HepG2 (cell line): Measurements from ENCODE around the gene KCNJ1. TPM values are rescaled to one million over a fixed set of nuclear protein-coding genes. Genes with fewer than 3 reads are reported as not detected.

Experiments used
- ATAC-seq: fragments of 200-7000 bp; cut with Tn5 transposase; 3 replicates; pipeline ENCODE4 v1.9.1; 2020; ENCODE audit warnings: mild to moderate bottlenecking, moderate library complexity
- BruUV-seq: library from RNA; stranded (reverse); fragments of 400-500 nt; replicated peaks from 2 replicates; lab custom pipeline; 2021; lab: Mats Ljungman, UMichigan
- CTCF ChIA-PET: fragments of 300-600 bp; formaldehyde crosslinking; extraction: SDS; loops from one replicate; lab custom pipeline; 2021; ENCODE audit warnings: low total read pairs, inconsistent platforms, low intra/inter-chr PET ratio; lab: Yijun Ruan, JAX
- POLR2A ChIA-PET: fragments of 350-600 bp; sonication (Branson Sonifier 250); formaldehyde crosslinking; loops from one replicate; lab custom pipeline; 2020; ENCODE audit warnings: antibody characterized with exemption, inconsistent platforms; lab: Yijun Ruan, JAX
- DNase-seq: peaks from one replicate; pipeline ENCODE4 v3.0.0-alpha.2; 2015; ENCODE audit warnings: low spot score
- FAIRE-seq: peaks from 3 replicates; lab custom pipeline; 2011; peaks lifted over from hg19 to GRCh38; lab: Jason Lieb, UNC
- H2AFZ ChIP-seq: one replicate; pipeline ENCODE4 v1.6.1; 2011; ENCODE audit warnings: low read length, inconsistent platforms
- H3K27ac ChIP-seq: fragments of 300-600 bp; 3 replicates; pipeline ENCODE4 v1.8.0; 2011; ENCODE audit warnings: mixed run types, mild to moderate bottlenecking, mixed read lengths, low read length, inconsistent platforms; ENCODE audit not compliant: insufficient read depth; ENCODE audit errors: extremely low read length
- H3K27me3 ChIP-seq, 2 experiments: fragments of 200-600 bp in 1 of 2; 2 replicates in 1 of 2; 3 replicates in 1 of 2; pipeline versions ENCODE4 v1.6.0 to v1.8.0; 2011; ENCODE audit warnings: low read length in 2 of 2, mild to moderate bottlenecking in 2 of 2, moderate library complexity in 2 of 2, inconsistent platforms in 1 of 2; ENCODE audit not compliant: insufficient read depth in 2 of 2, control insufficient read depth in 1 of 2
- H3K36me3 ChIP-seq, 2 experiments: fragments of 200-600 bp in 1 of 2; replicated peaks in 1 of 2; 2 replicates in 1 of 2; 3 replicates in 1 of 2; pipeline versions ENCODE4 v1.5.1 to v1.8.0; 2011; ENCODE audit warnings: low read length in 2 of 2, inconsistent platforms in 1 of 2; ENCODE audit not compliant: insufficient read depth in 2 of 2, control insufficient read depth in 1 of 2
- H3K4me1 ChIP-seq: 2 replicates; pipeline ENCODE4 v1.5.1; 2012; ENCODE audit warnings: low read length, inconsistent platforms; ENCODE audit not compliant: insufficient read depth
- H3K4me2 ChIP-seq: 2 replicates; pipeline ENCODE4 v1.6.0; 2011; ENCODE audit warnings: low read depth, low read length, inconsistent platforms
- H3K4me3 ChIP-seq, 3 experiments: fragments of 200-600 bp in 1 of 3; sonication (generic), shearing (Covaris generic) in 1 of 3; replicated peaks in 1 of 3; 2 replicates each; pipeline ENCODE4 v1.5.1; 2011 to 2016; ENCODE audit warnings: low read length in 3 of 3, inconsistent platforms in 2 of 3, low read depth in 2 of 3, mild to moderate bottlenecking in 2 of 3, control low read depth in 1 of 3, mixed read lengths in 1 of 3; ENCODE audit not compliant: insufficient read depth in 1 of 3
- H3K79me2 ChIP-seq: one replicate; pipeline ENCODE4 v1.6.1; 2011; ENCODE audit warnings: low read length, inconsistent platforms; ENCODE audit not compliant: insufficient read depth
- H3K9ac ChIP-seq: 2 replicates; pipeline ENCODE4 v1.6.0; 2011; ENCODE audit warnings: mild to moderate bottlenecking, low read depth, low read length, inconsistent platforms; ENCODE audit not compliant: insufficient read depth
- H3K9me3 ChIP-seq: 2 replicates; pipeline ENCODE4 v1.5.1; 2012; ENCODE audit warnings: mild to moderate bottlenecking, low read length
- H4K20me1 ChIP-seq: 2 replicates; pipeline ENCODE4 v1.6.0; 2011; ENCODE audit warnings: inconsistent platforms, mild to moderate bottlenecking, low read length, moderate library complexity; ENCODE audit not compliant: insufficient read depth
- ETV6 ChIP-seq: sonication (generic); formaldehyde crosslinking; conservative IDR thresholded peaks from 2 replicates; pipeline ENCODE4 v1.4.0; 2020; ENCODE audit warnings: missing genetic modification reagents
- MED8 ChIP-seq: sonication (generic); formaldehyde crosslinking; IDR thresholded peaks from 2 replicates; pipeline ENCODE4 v1.8.1; 2023; ENCODE audit warnings: mild to moderate bottlenecking, missing genetic modification reagents; ENCODE audit not compliant: insufficient replicate concordance
- PRPF4 ChIP-seq: fragments of 200-400 bp; formaldehyde crosslinking; IDR thresholded peaks from 2 replicates; pipeline ENCODE4 v1.6.1; 2016; ENCODE audit warnings: low read length, low read depth; ENCODE audit not compliant: poor library complexity, severe bottlenecking
- SP2 ChIP-seq: sonication (generic); formaldehyde crosslinking; IDR thresholded peaks from 2 replicates; pipeline ENCODE4 v1.5.1; 2020; ENCODE audit warnings: mild to moderate bottlenecking, missing genetic modification reagents
- SRY ChIP-seq: sonication (generic); formaldehyde crosslinking; IDR thresholded peaks from 2 replicates; pipeline ENCODE4 v1.8.0; 2022; ENCODE audit warnings: mild to moderate bottlenecking, missing genetic modification reagents
- U2AF2 ChIP-seq: fragments of 200-400 bp; formaldehyde crosslinking; IDR thresholded peaks from 2 replicates; pipeline ENCODE4 v1.6.1; 2017; ENCODE audit warnings: low read depth, mild to moderate bottlenecking, low read length
- YEATS2 ChIP-seq: sonication (generic); formaldehyde crosslinking; IDR thresholded peaks from 2 replicates; pipeline ENCODE4 v1.4.0; 2020; ENCODE audit warnings: missing genetic modification reagents, borderline replicate concordance
- ZFP62 ChIP-seq: sonication (generic); formaldehyde crosslinking; IDR thresholded peaks from 2 replicates; pipeline ENCODE4 v1.4.0; 2020; ENCODE audit warnings: missing genetic modification reagents
- ZMAT3 ChIP-seq: sonication (generic); formaldehyde crosslinking; conservative IDR thresholded peaks from 2 replicates; pipeline ENCODE4 v1.7.0; 2021; ENCODE audit warnings: missing genetic modification reagents
- ZNF121 ChIP-seq: sonication (generic); formaldehyde crosslinking; IDR thresholded peaks from 2 replicates; pipeline ENCODE4 v1.5.0; 2020; ENCODE audit warnings: mild to moderate bottlenecking, missing genetic modification reagents
- ZNF234 ChIP-seq: sonication (generic); formaldehyde crosslinking; conservative IDR thresholded peaks from 2 replicates; pipeline ENCODE4 v1.5.1; 2020; ENCODE audit warnings: mild to moderate bottlenecking, missing genetic modification reagents
- ZNF256 ChIP-seq: sonication (generic); formaldehyde crosslinking; conservative IDR thresholded peaks from 2 replicates; pipeline ENCODE4 v1.4.0; 2020; ENCODE audit warnings: missing genetic modification reagents
- ZNF292 ChIP-seq: sonication (generic); formaldehyde crosslinking; IDR thresholded peaks from 2 replicates; pipeline ENCODE4 v1.8.1; 2022; ENCODE audit warnings: mild to moderate bottlenecking, low read depth, missing genetic modification reagents, borderline replicate concordance
- ZNF615 ChIP-seq: sonication (generic); formaldehyde crosslinking; IDR thresholded peaks from 2 replicates; pipeline ENCODE4 v1.5.0; 2020; ENCODE audit warnings: mild to moderate bottlenecking, missing genetic modification reagents, borderline replicate concordance
- WGBS: methylation state at CpG from one replicate; pipeline ENCODE4 v1.1.6; 2017; ENCODE audit warnings: low lambda C conversion rate; 5-methylcytosine and 5-hydroxymethylcytosine counted together
- in situ Hi-C: cut with HindIII; loops from 2 replicates; pipeline ENCODE4 v1.10.0; 2017; ENCODE audit warnings: low pct_unique_long_range_greater_than_20kb; ENCODE audit not compliant: extremely low pct_ligation_motif_present
- intact Hi-C: fragments of 100-400 bp; cut with micrococcal nuclease; formaldehyde crosslinking; loops from one replicate; pipeline ENCODE4 v1.10.0; 2022; ENCODE audit not compliant: unreplicated experiment
- polyA plus RNA-seq, 8 experiments: library from polyadenylated mRNA; depleted of rRNA in 3 of 8; stranded (reverse) in 7 of 8; unstranded in 1 of 8; fragments of >200 nt; fragmentation: Illumina TruSeq in 4 of 8; extraction: Trizol in 4 of 8; gene quantifications; 2 replicates each; pipeline versions ENCODE4 v1.2.1 to v1.2.3, GENCODE V29; 2011 to 2016; ENCODE audit warnings: low read depth in 4 of 8, missing spikeins in 1 of 8, mixed read lengths in 1 of 8; ENCODE audit not compliant: insufficient read depth in 1 of 8
- total RNA-seq, 5 experiments: library from RNA; depleted of rRNA; stranded (reverse); fragments of >200 nt; fragmentation: Illumina TruSeq; extraction: Trizol; gene quantifications; 2 replicates each; pipeline ENCODE4 v1.2.3, GENCODE V29; 2016; ENCODE audit warnings: low read depth in 1 of 5
- TF ChIP-seq, protein P1 (sequence below): conservative IDR thresholded peaks from 2 replicates; pipeline ENCODE4 v1.6.1; 2018; ENCODE audit warnings: missing genetic modification reagents

The KCNJ1 gene
- total and polyA plus RNA-seq, 2 of the 13 experiments (the other 11 are each of a cell fraction or from before 2014, with no cell fraction given), result not detected

DNA sequence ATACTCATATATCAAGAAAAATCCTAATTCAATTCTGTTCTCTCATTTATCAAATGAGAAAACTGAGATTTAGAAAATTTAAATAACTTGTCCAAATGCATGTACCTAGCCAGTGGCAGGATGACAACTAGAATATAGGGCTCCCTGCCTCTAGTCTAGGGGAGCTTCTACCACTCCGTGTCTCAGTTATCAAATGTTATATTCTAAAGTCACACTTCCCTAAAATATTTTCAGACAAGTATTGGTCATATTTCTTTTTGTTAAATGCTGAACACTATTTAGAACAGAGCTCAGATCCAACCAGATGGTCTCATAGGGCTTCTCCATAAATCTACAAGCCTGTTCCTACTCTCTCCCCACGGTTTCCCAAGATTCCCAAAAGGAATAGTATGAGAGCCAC lies 26.3 kb downstream of the KCNJ1 start:
- H3K4me3 ChIP-seq, result no peak overlapping the region
- H3K9me3 ChIP-seq, result no peaks in the 10 kb centered on the region
- H3K4me2 ChIP-seq, result no peak overlapping the region
- H2AFZ ChIP-seq, result no peak overlapping the region
- H3K27me3 ChIP-seq, result no peaks in the 10 kb centered on the region; a peak in 1 of 5 replicates
- POLR2A ChIA-PET, result no interaction called here
- no peak overlapping the region for H3K9ac ChIP-seq
- H3K4me1 ChIP-seq, result peaks cover 4% of the 10 kb centered on the region; the same call in 1 of the 2 replicates
- DNase-seq (no peak), ATAC-seq (no peak), FAIRE-seq (no peak)
- H3K79me2 ChIP-seq, result no peaks in the 10 kb centered on the region
- TF ChIP-seq, protein P1, sequence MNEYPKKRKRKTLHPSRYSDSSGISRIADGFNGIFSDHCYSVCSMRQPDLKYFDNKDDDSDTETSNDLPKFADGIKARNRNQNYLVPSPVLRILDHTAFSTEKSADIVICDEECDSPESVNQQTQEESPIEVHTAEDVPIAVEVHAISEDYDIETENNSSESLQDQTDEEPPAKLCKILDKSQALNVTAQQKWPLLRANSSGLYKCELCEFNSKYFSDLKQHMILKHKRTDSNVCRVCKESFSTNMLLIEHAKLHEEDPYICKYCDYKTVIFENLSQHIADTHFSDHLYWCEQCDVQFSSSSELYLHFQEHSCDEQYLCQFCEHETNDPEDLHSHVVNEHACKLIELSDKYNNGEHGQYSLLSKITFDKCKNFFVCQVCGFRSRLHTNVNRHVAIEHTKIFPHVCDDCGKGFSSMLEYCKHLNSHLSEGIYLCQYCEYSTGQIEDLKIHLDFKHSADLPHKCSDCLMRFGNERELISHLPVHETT (CRISPR knock-in tag), result no peak
- TF ChIP-seq U2AF2 (no peak), ZNF615 (no peak), ZMAT3 (CRISPR knock-in tag) (no peak), MED8 (CRISPR knock-in tag) (no peak), ZNF256 (CRISPR knock-in tag) (no peak), ZNF121 (no peak), SP2 (CRISPR knock-in tag) (no peak), ZNF292 (CRISPR knock-in tag) (no peak), PRPF4 (no peak), SRY (CRISPR knock-in tag) (no peak), ZFP62 (CRISPR knock-in tag) (no peak), YEATS2 (CRISPR knock-in tag) (no peak), ETV6 (CRISPR knock-in tag) (no peak), ZNF234 (CRISPR knock-in tag) (no peak)
- TF ChIP-seq, all 625 proteins: peak for 0
- in situ Hi-C loops (no loop called here), intact Hi-C loops (no loop called here)
- CTCF ChIA-PET, result no interaction called here
- no peaks in the 10 kb centered on the region for H4K20me1 ChIP-seq
- WGBS, result 28% methylated on average over 2 of the region's 2 CpGs
- H3K36me3 ChIP-seq, result no peaks in the 10 kb centered on the region
- H3K27ac ChIP-seq, result no peak overlapping the region
- no TSS peak for BruUV-seq
